Activated CD8-positive, alpha-beta T cell treated with anti-CD3 and anti-CD28 coated beads for 36 hours (primary cell): Measurements from ENCODE around the gene SLC36A4. TPM values are rescaled to one million over a fixed set of nuclear protein-coding genes. Genes with fewer than 3 reads are reported as not detected.
"Not testable (repeated sequence)": the region's sequence is repeated elsewhere in the genome, so short reads cannot be mapped to it uniquely, and the experiment has no call there.

Experiments used
- ATAC-seq: fragments of 200-7000 bp; cut with Tn5 transposase; one replicate; pipeline ENCODE4 v1.10.0; 2021; ENCODE audit warnings: mild to moderate bottlenecking, moderate library complexity
- CTCF ChIA-PET: fragments of 350-600 bp; sonication (Branson Sonifier 250); formaldehyde crosslinking; loops from one replicate; lab custom pipeline; 2021; ENCODE audit warnings: antibody characterized with exemption; lab: Charles Lee
- POLR2A ChIA-PET: fragments of 350-600 bp; sonication (Branson Sonifier 250); formaldehyde crosslinking; loops from one replicate; lab custom pipeline; 2021; ENCODE audit warnings: antibody characterized with exemption; lab: Charles Lee
- DNase-seq: peaks from one replicate; pipeline ENCODE4 v3.0.0-alpha.2; 2020
- H3K27ac Mint-ChIP-seq: one replicate; pipeline ENCODE4 v1.8.0; 2021; ENCODE audit warnings: mild to moderate bottlenecking, mixed read lengths
- H3K27me3 Mint-ChIP-seq: one replicate; pipeline ENCODE4 v1.8.0; 2021; ENCODE audit warnings: mixed read lengths
- H3K36me3 Mint-ChIP-seq: one replicate; pipeline ENCODE4 v1.8.0; 2021; ENCODE audit warnings: low read depth, mixed read lengths
- H3K4me1 Mint-ChIP-seq: one replicate; pipeline ENCODE4 v1.8.0; 2021; ENCODE audit warnings: low read depth, mixed read lengths
- H3K4me3 Mint-ChIP-seq: one replicate; pipeline ENCODE4 v1.8.0; 2021; ENCODE audit warnings: mild to moderate bottlenecking, moderate library complexity, mixed read lengths
- H3K9me3 Mint-ChIP-seq: one replicate; pipeline ENCODE4 v1.8.0; 2021; ENCODE audit warnings: mixed read lengths
- CTCF ChIP-seq: fragments of 200-600 bp; IDR thresholded peaks from one replicate; pipeline ENCODE4 v1.8.0; 2022; ENCODE audit warnings: antibody characterized with exemption, mild to moderate bottlenecking
- intact Hi-C: fragments of 100-400 bp; cut with micrococcal nuclease; formaldehyde crosslinking; loops from one replicate; pipeline ENCODE4 v1.10.0; 2022
- total RNA-seq, 2 experiments: library from RNA; stranded (reverse); gene quantifications; one replicate each; pipeline ENCODE4 v1.2.3, GENCODE V29; 2021

SLC36A4 gene
- total RNA-seq, 2 experiments from 2014 or later = 17.5 to 17.9 TPM

GRCh38 chr11:93118276-93118675 lies 79.5 kb downstream of the SLC36A4 start:
- Mint-ChIP-seq H3K36me3 (no peaks in the 10 kb centered on the region), H3K4me1 (no peaks in the 10 kb centered on the region), H3K27me3 (peaks cover 20% of the 10 kb centered on the region), H3K9me3 (no peaks in the 10 kb centered on the region), H3K27ac (no peak overlapping the region), H3K4me3 (no peak overlapping the region)
- CTCF ChIA-PET = no interaction called here
- no peak for TF ChIP-seq CTCF
- POLR2A ChIA-PET = no interaction called here
- no peak for ATAC-seq
- DNase-seq = no peak
- intact Hi-C loops = no loop called here

- Mint-ChIP-seq H3K9me3 (no peaks in the 10 kb centered on the region), H3K27ac (no peak overlapping the region), H3K36me3 (no peaks in the 10 kb centered on the region), H3K4me3 (no peak overlapping the region), H3K4me1 (no peaks in the 10 kb centered on the region), H3K27me3 (peaks cover 22% of the 10 kb centered on the region)
- intact Hi-C loops = no loop called here
- POLR2A ChIA-PET = no interaction called here
- TF ChIP-seq CTCF = no peak
- CTCF ChIA-PET = no interaction called here
- ATAC-seq (no peak), DNase-seq (no peak)
These were observed 80.2 kb downstream of the SLC36A4 start for GRCh38 chr11:93117565-93117964.

- H3K36me3 Mint-ChIP-seq = no peaks in the 10 kb centered on the region
- intact Hi-C loops = no loop called here
- DNase-seq (no peak), ATAC-seq (no peak)
- no peak overlapping the region for H3K27ac Mint-ChIP-seq
- peaks cover 25% of the 10 kb centered on the region for H3K27me3 Mint-ChIP-seq
- H3K4me1 Mint-ChIP-seq = no peaks in the 10 kb centered on the region
- H3K9me3 Mint-ChIP-seq = no peaks in the 10 kb centered on the region
- no peak overlapping the region for H3K4me3 Mint-ChIP-seq
- CTCF ChIA-PET = no interaction called here
- POLR2A ChIA-PET = no interaction called here
- no peak for TF ChIP-seq CTCF
These were observed 81.0 kb downstream of the SLC36A4 start for GRCh38 chr11:93116641-93117441.

GRCh38 chr11:93114304-93114703 lies 83.5 kb downstream of the SLC36A4 start:
- Mint-ChIP-seq H3K4me1 (no peaks in the 10 kb centered on the region), H3K9me3 (no peaks in the 10 kb centered on the region), H3K27ac (no peak overlapping the region), H3K4me3 (no peak overlapping the region), H3K36me3 (no peaks in the 10 kb centered on the region), H3K27me3 (peaks cover 24% of the 10 kb centered on the region)
- TF ChIP-seq CTCF = no peak
- intact Hi-C loops = no loop called here
- DNase-seq = no peak
- POLR2A ChIA-PET = interaction anchor here (0.5 to 0.6 kb wide), 2 partner anchors 18 to 1980 kb away, joined by 3 read pairs; no protein-coding TSS in a partner anchor
- ATAC-seq = no peak
- CTCF ChIA-PET = interaction anchor here (1.0 kb wide), 1 partner anchor 112 kb away, joined by 4 read pairs; no protein-coding TSS in a partner anchor

GRCh38 chr11:93113824-93114223 lies 84.0 kb downstream of the SLC36A4 start:
- Mint-ChIP-seq H3K27ac (no peak overlapping the region), H3K9me3 (no peaks in the 10 kb centered on the region), H3K27me3 (peaks cover 24% of the 10 kb centered on the region), H3K36me3 (no peaks in the 10 kb centered on the region), H3K4me1 (no peaks in the 10 kb centered on the region), H3K4me3 (no peak overlapping the region)
- DNase-seq (no peak), ATAC-seq (no peak)
- POLR2A ChIA-PET = no interaction called here
- intact Hi-C loops = no loop called here
- CTCF ChIA-PET = interaction anchor here (0.7 to 1.0 kb wide), 2 partner anchors 112 to 442 kb away, joined by 3 to 4 read pairs; no protein-coding TSS in a partner anchor
- TF ChIP-seq CTCF = no peak

GRCh38 chr11:93111147-93111546 lies 86.6 kb downstream of the SLC36A4 start:
- POLR2A ChIA-PET, H3K4me3 Mint-ChIP-seq: not testable (repeated sequence)

More at GRCh38 chr11:93111147-93111546, 86.6 kb downstream of the SLC36A4 start:
- DNase-seq, H3K9me3 Mint-ChIP-seq, H3K4me1 Mint-ChIP-seq, H3K27ac Mint-ChIP-seq, ATAC-seq, intact Hi-C loops, H3K36me3 Mint-ChIP-seq, CTCF ChIA-PET: not testable (repeated sequence)
- peaks cover 17% of the 10 kb centered on the region for H3K27me3 Mint-ChIP-seq
